Measurements from ENCODE around the gene STK39. TPM values are rescaled to one million over a fixed set of nuclear protein-coding genes. Genes with fewer than 3 reads are reported as not detected.

The STK39 gene
- total RNA-seq, 1 experiment from 2014 or later: 13.8 TPM

DNA sequence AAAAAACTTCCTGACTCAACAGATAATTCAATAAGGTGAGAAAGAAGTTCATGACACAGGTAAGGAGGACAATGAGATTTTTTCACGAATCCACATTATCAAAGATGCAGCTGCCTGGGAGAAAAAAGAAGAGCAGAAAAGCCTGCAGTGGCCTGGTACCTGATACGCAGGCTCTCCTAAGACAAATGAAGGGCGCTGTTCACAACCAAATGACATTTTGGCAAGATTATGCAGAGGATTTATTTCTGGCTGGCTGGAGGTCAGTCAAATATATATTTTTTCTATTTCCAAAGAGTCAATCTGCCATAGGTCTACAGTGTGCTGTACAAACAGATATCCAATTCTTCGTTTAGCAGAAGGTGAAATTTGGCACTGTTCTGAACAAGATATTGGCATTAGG lies 257.3 kb downstream of the STK39 start:
- intact Hi-C loops (cut with micrococcal nuclease): no loop called here
- no peak for DNase-seq (ENCODE audit: unreplicated experiment)
- Mint-ChIP-seq H3K4me3 (ENCODE audit: unreplicated experiment) (no peak overlapping the region), H3K4me1 (ENCODE audit: insufficient read depth, unreplicated experiment) (no peaks in the 10 kb centered on the region), H3K27ac (ENCODE audit: low read depth, unreplicated experiment) (no peak overlapping the region), H3K36me3 (ENCODE audit: insufficient read depth, unreplicated experiment) (no peaks in the 10 kb centered on the region), H3K27me3 (ENCODE audit: insufficient read depth, unreplicated experiment) (no peaks in the 10 kb centered on the region), H3K9me3 (ENCODE audit: unreplicated experiment) (no peaks in the 10 kb centered on the region)
- TF ChIP-seq, protein P1, sequence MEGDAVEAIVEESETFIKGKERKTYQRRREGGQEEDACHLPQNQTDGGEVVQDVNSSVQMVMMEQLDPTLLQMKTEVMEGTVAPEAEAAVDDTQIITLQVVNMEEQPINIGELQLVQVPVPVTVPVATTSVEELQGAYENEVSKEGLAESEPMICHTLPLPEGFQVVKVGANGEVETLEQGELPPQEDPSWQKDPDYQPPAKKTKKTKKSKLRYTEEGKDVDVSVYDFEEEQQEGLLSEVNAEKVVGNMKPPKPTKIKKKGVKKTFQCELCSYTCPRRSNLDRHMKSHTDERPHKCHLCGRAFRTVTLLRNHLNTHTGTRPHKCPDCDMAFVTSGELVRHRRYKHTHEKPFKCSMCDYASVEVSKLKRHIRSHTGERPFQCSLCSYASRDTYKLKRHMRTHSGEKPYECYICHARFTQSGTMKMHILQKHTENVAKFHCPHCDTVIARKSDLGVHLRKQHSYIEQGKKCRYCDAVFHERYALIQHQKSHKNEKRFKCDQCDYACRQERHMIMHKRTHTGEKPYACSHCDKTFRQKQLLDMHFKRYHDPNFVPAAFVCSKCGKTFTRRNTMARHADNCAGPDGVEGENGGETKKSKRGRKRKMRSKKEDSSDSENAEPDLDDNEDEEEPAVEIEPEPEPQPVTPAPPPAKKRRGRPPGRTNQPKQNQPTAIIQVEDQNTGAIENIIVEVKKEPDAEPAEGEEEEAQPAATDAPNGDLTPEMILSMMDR (IDR thresholded peaks at IDR 0.05; ENCODE audit: unreplicated experiment): no peak
- BruUV-seq (replicated peaks): no TSS peak
- ChIA-PET POLR2A (interaction anchor here (0.7 kb wide), 1 partner anchor 650 kb away, joined by 5 read pairs; no protein-coding TSS in a partner anchor), CTCF (interaction anchor here (1.9 kb wide), 1 partner anchor 16 kb away, joined by 7 read pairs; no protein-coding TSS in a partner anchor)

DNA sequence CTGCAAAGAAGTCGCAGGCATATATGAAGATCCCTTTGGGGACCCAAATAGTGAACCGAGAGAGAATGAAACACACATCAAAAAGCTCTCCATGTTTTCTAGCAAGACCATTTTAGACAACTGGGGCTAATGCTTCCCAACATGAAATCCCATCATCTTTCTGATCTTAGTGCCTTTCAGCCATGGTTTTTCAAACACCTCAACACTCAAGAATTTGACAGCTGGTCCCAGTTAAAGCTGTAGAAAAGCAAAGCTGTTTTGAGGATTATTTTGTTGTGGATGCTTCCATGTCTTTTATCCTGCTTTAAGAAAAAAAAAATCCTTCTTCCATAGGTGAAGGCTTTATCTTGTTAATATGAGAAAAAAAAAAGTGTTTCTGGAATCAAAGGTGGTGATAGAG lies 259.1 kb downstream of the STK39 start:
- Mint-ChIP-seq H3K4me1 (ENCODE audit: insufficient read depth, unreplicated experiment) (no peaks in the 10 kb centered on the region), H3K27me3 (ENCODE audit: insufficient read depth, unreplicated experiment) (no peaks in the 10 kb centered on the region), H3K9me3 (ENCODE audit: unreplicated experiment) (no peaks in the 10 kb centered on the region), H3K36me3 (ENCODE audit: insufficient read depth, unreplicated experiment) (no peaks in the 10 kb centered on the region), H3K27ac (ENCODE audit: low read depth, unreplicated experiment) (no peak overlapping the region), H3K4me3 (ENCODE audit: unreplicated experiment) (no peak overlapping the region)
- ChIA-PET POLR2A (no interaction called here), CTCF (interaction anchor here (1.0 to 1.9 kb wide), 2 partner anchors 14 to 131 kb away, joined by 7 to 9 read pairs; no protein-coding TSS in a partner anchor)
- DNase-seq (ENCODE audit: unreplicated experiment): no peak
- no TSS peak for BruUV-seq (replicated peaks)
- TF ChIP-seq, protein P1 (IDR thresholded peaks at IDR 0.05; ENCODE audit: unreplicated experiment): no peak
- intact Hi-C loops (cut with micrococcal nuclease): no loop called here

DNA sequence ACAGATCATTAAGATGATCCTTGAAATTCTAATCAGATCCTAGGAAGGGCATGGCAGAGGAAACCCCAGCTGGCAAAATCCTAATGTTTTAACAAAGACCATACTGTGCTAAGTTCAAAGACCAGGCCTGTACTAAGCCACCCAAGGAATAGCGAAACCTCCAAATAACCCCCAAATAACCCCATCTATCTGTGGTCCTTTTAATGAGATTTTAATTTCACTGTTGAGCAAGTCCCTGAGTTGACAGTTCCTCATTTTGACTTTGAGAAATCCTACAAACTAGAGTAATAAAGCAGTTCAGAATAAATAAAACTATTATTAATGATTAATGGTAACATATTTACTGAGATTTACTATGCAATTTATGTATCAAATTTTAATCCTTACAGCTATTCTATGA lies 259.8 kb downstream of the STK39 start:
- no peak for DNase-seq (ENCODE audit: unreplicated experiment)
- H3K4me3 Mint-ChIP-seq (ENCODE audit: unreplicated experiment): no peak overlapping the region
- ChIA-PET CTCF (interaction anchor here (0.6 kb wide), 1 partner anchor 75 kb away, joined by 3 read pairs; no protein-coding TSS in a partner anchor), POLR2A (no interaction called here)
- H3K4me1 Mint-ChIP-seq (ENCODE audit: insufficient read depth, unreplicated experiment): no peaks in the 10 kb centered on the region
- intact Hi-C loops (cut with micrococcal nuclease): no loop called here
- no peaks in the 10 kb centered on the region for H3K27me3 Mint-ChIP-seq (ENCODE audit: insufficient read depth, unreplicated experiment)
- no TSS peak for BruUV-seq (replicated peaks)
- TF ChIP-seq, protein P1 (IDR thresholded peaks at IDR 0.05; ENCODE audit: unreplicated experiment): no peak
- H3K9me3 Mint-ChIP-seq (ENCODE audit: unreplicated experiment): no peaks in the 10 kb centered on the region
- H3K27ac Mint-ChIP-seq (ENCODE audit: low read depth, unreplicated experiment): no peak overlapping the region
- no peaks in the 10 kb centered on the region for H3K36me3 Mint-ChIP-seq (ENCODE audit: insufficient read depth, unreplicated experiment)

DNA sequence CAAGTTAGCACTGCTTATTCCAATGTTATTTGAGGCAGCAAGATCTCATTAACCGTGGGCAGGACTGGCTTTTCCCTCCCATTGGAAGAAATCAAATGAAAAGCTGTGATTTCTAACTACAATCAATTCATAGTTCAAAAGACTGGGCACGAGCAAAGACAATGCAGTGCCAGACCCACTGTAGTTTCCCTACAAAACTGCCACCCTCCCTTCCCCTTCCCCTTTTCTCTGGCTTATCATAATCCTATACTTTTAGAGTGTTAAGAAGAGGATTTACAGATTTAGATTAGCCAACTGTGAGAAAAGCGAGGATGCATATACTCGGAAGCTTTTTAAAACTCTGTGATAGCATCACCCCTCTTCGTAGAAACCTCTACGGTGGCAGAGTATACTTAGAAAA lies 260.4 kb downstream of the STK39 start:
- CTCF ChIA-PET: no interaction called here

More for the DNA sequence above, 260.4 kb downstream of the STK39 start:
- no peaks in the 10 kb centered on the region for H3K36me3 Mint-ChIP-seq (ENCODE audit: insufficient read depth, unreplicated experiment)
- POLR2A ChIA-PET: no interaction called here
- DNase-seq (ENCODE audit: unreplicated experiment): no peak
- H3K9me3 Mint-ChIP-seq (ENCODE audit: unreplicated experiment): no peaks in the 10 kb centered on the region
- TF ChIP-seq, protein P1 (IDR thresholded peaks at IDR 0.05; ENCODE audit: unreplicated experiment): no peak
- H3K27me3 Mint-ChIP-seq (ENCODE audit: insufficient read depth, unreplicated experiment): no peaks in the 10 kb centered on the region
- H3K4me3 Mint-ChIP-seq (ENCODE audit: unreplicated experiment): no peak overlapping the region
- BruUV-seq (replicated peaks): no TSS peak
- no peak overlapping the region for H3K27ac Mint-ChIP-seq (ENCODE audit: low read depth, unreplicated experiment)
- intact Hi-C loops (cut with micrococcal nuclease): no loop called here
- H3K4me1 Mint-ChIP-seq (ENCODE audit: insufficient read depth, unreplicated experiment): no peaks in the 10 kb centered on the region

Data from MCF 10A (cell line).